ENCODE results near the gene SMARCA2.

Gene SMARCA2

DNA sequence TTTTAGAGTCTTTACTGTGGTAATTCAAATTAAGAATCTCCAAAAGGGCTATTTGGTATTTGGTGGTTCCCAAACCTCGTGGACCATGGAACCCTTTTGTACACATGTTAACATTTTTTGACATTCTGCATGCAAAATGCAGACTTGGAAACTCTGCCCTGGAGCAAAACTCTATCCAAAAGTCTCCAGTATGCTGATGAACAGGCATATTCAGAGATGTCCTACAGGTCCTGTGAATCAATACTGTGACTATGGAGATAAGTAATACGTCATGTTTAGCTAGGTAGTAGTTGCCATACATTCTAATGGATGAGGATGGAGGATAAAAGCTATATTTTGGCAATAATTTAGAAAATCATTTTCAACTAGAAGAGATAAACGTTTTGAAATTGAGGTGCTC is 218.1 kb downstream of the SMARCA2 start:
- H3K4me3 ChIP-seq (ENCODE audit: low read length), result no peak overlapping the region
- no peak for TF ChIP-seq CTCF (IDR thresholded peaks at IDR 0.05; ENCODE audit: insufficient read depth, low read depth, low read length, missing control alignments)
- no peak for DNase-seq (ENCODE audit: low read depth)

- H3K4me3 ChIP-seq (ENCODE audit: low read length), result no peak overlapping the region
- peak; percentile 67 for DNase-seq (ENCODE audit: low read depth)
- no peak for TF ChIP-seq CTCF (IDR thresholded peaks at IDR 0.05; ENCODE audit: insufficient read depth, low read depth, low read length, missing control alignments)
Observed at GRCh38 chr9:2234371-2234893, 219.3 kb downstream of the SMARCA2 start.

DNA sequence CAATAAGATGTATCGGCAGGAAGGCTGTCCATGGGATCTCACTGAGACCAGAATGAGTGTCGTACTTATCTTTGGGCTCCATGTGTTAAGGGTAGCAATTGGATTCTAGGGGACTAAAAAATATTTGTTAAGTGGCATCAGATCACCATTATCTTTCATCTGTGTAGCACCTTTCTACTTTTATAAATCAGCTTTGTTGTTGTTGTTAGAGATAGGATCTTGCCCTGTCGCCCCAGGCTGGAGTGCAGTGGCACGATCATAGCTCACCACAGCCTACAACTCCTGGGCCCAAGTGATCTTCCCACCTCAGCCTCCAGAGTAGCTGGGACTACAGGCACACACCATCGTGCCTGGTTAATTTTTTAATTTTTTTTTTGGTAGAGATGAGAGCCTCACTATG is 220.5 kb downstream of the SMARCA2 start:
- DNase-seq (ENCODE audit: low read depth), result no peak
- H3K4me3 ChIP-seq (ENCODE audit: low read length), result no peak overlapping the region
- TF ChIP-seq CTCF (IDR thresholded peaks at IDR 0.05; ENCODE audit: insufficient read depth, low read depth, low read length, missing control alignments), result no peak

DNA sequence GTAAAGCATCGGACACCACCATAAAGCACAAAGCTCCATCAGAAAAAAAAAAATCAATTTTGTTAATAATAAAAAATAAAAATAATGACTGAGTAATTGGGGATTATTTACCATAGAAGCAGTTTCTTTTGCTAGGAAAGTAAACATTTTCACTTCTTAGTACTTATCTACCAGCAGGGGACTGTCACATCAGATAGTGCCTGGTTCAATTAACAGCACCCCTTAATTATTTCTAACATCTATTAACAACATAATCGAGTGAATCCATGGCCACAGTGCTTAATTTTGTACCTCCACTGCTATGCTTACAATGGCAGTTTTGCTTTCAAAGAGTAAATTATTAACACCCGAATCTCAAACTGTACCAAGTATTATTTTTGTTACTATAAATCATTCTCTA is 221.7 kb downstream of the SMARCA2 start:
- H3K4me3 ChIP-seq (ENCODE audit: low read length), result no peak overlapping the region
- no peak for DNase-seq (ENCODE audit: low read depth)
- TF ChIP-seq CTCF (IDR thresholded peaks at IDR 0.05; ENCODE audit: insufficient read depth, low read depth, low read length, missing control alignments), result no peak

- peak; percentile 82 for DNase-seq (ENCODE audit: low read depth)
- peak; percentile 38 for TF ChIP-seq CTCF (IDR thresholded peaks at IDR 0.05; ENCODE audit: insufficient read depth, low read depth, low read length, missing control alignments)
- peak overlapping the region; percentile 58 for H3K4me3 ChIP-seq (ENCODE audit: low read length)
Observed at GRCh38 chr9:2241461-2241835, 226.3 kb downstream of the SMARCA2 start.

- peak overlapping the region; percentile 58 for H3K4me3 ChIP-seq (ENCODE audit: low read length)
- DNase-seq (ENCODE audit: low read depth), result peak; percentile 94
- no peak for TF ChIP-seq CTCF (IDR thresholded peaks at IDR 0.05; ENCODE audit: insufficient read depth, low read depth, low read length, missing control alignments)
Observed at GRCh38 chr9:2241836-2242741, 226.9 kb downstream of the SMARCA2 start.
